Panc1 (cell line): ENCODE measurements around the gene TECPR2. TPM values are rescaled to one million over a fixed set of nuclear protein-coding genes. Genes with fewer than 3 reads are reported as not detected.

Source experiments
- ATAC-seq: fragments of 200-7000 bp; cut with Tn5 transposase; 2 replicates; pipeline ENCODE4 v1.9.1; 2020; ENCODE audit warnings: mild to moderate bottlenecking, moderate library complexity
- BruUV-seq: library from RNA; stranded (reverse); fragments of 400-500 nt; replicated peaks from 2 replicates; lab custom pipeline; 2021; lab: Mats Ljungman, UMichigan
- CTCF ChIA-PET: fragments of 300-600 bp; sonication (Branson Sonifier 250); formaldehyde crosslinking; loops from one replicate; lab custom pipeline; 2022; ENCODE audit warnings: antibody characterized with exemption; lab: Charles Lee
- POLR2A ChIA-PET: fragments of 300-600 bp; sonication (Branson Sonifier 250); formaldehyde crosslinking; loops from one replicate; lab custom pipeline; 2022; ENCODE audit warnings: antibody characterized with exemption; lab: Charles Lee
- DNase-seq: peaks from one replicate; pipeline ENCODE4 v3.0.0-alpha.2; 2010; ENCODE audit warnings: low read depth, low spot score
- H3K27ac ChIP-seq: 2 replicates; pipeline ENCODE4 v1.5.1; 2011; ENCODE audit warnings: mild to moderate bottlenecking, low read length, inconsistent platforms
- H3K27me3 ChIP-seq: fragments of 200-500 bp; sonication (Bioruptor generic); 2 replicates; pipeline ENCODE4 v1.6.0; 2014; ENCODE audit warnings: low read length, inconsistent platforms; ENCODE audit not compliant: control insufficient read depth, insufficient read depth
- H3K36me3 ChIP-seq: fragments of 200-500 bp; sonication (Bioruptor generic); 2 replicates; pipeline ENCODE4 v1.5.1; 2014; ENCODE audit warnings: inconsistent platforms, mild to moderate bottlenecking, low read length, moderate library complexity; ENCODE audit not compliant: control insufficient read depth, insufficient read depth
- H3K4me1 ChIP-seq: 2 replicates; pipeline ENCODE4 v1.5.1; 2011; ENCODE audit warnings: inconsistent platforms, mild to moderate bottlenecking, low read length, moderate library complexity; ENCODE audit not compliant: control insufficient read depth, insufficient read depth
- H3K4me3 ChIP-seq, 2 experiments: 2 replicates each; pipeline ENCODE4 v1.5.1; 2011 to 2012; ENCODE audit warnings: low read depth in 2 of 2, low read length in 2 of 2, mild to moderate bottlenecking in 2 of 2, inconsistent platforms in 1 of 2, moderate library complexity in 1 of 2
- H3K9me3 ChIP-seq: fragments of 200-500 bp; sonication (Bioruptor generic); 2 replicates; pipeline ENCODE4 v1.5.1; 2014; ENCODE audit warnings: low read depth, mild to moderate bottlenecking, inconsistent platforms, low read length, moderate library complexity; ENCODE audit not compliant: control insufficient read depth, insufficient read depth
- CTCF ChIP-seq: fragments of 450-650 bp; IDR thresholded peaks from 2 replicates; pipeline ENCODE4 v1.5.1; 2017; ENCODE audit warnings: mild to moderate bottlenecking
- POLR2AphosphoS5 ChIP-seq: IDR thresholded peaks from 2 replicates; pipeline ENCODE4 v1.6.1; 2012; ENCODE audit warnings: mild to moderate bottlenecking, low read depth, low read length, moderate library complexity
- REST ChIP-seq, 2 experiments: IDR thresholded peaks; 2 replicates each; pipeline ENCODE4 v1.6.1; 2011 to 2012; ENCODE audit warnings: low read depth in 2 of 2, control low read depth in 1 of 2, low read length in 1 of 2, mild to moderate bottlenecking in 1 of 2, moderate library complexity in 1 of 2; ENCODE audit not compliant: insufficient read depth in 1 of 2
- SIN3A ChIP-seq: IDR thresholded peaks from 2 replicates; pipeline ENCODE4 v1.6.1; 2012; ENCODE audit warnings: low read depth, mild to moderate bottlenecking, low read length, moderate library complexity, borderline replicate concordance; ENCODE audit not compliant: insufficient read depth
- TCF7L2 ChIP-seq: IDR thresholded peaks from 2 replicates; pipeline ENCODE4 v1.6.1; 2011; ENCODE audit warnings: mild to moderate bottlenecking, low read depth, low read length, inconsistent platforms
- in situ Hi-C: cut with HindIII; loops from 2 replicates; pipeline ENCODE4 v1.10.0; 2016; ENCODE audit warnings: low sequenced_read_pairs, low pct_unique_long_range_greater_than_20kb
- intact Hi-C: fragments of 100-400 bp; cut with micrococcal nuclease; formaldehyde crosslinking; loops from one replicate; pipeline ENCODE4 v1.10.0; 2022; ENCODE audit not compliant: unreplicated experiment
- total RNA-seq: library from RNA; stranded (reverse); gene quantifications from one replicate; pipeline ENCODE4 v1.2.1, GENCODE V29; 2021; ENCODE audit not compliant: unreplicated experiment

TECPR2 gene
- total RNA-seq, 1 experiment from 2014 or later, result 15.5 TPM

- Histone ChIP-seq H3K27ac (no peak overlapping the region), H3K27me3 (no peaks in the 10 kb centered on the region), H3K4me3 (no peak overlapping the region), H3K4me1 (peaks cover under 1% of the 10 kb centered on the region; the same call in 1 of the 2 replicates), H3K36me3 (no peaks in the 10 kb centered on the region), H3K9me3 (no peaks in the 10 kb centered on the region)
- intact Hi-C loops (no loop called here), in situ Hi-C loops (no loop called here)
- ATAC-seq (no peak), DNase-seq (no peak)
- POLR2A ChIA-PET, result no interaction called here
- BruUV-seq, result no TSS peak
- TF ChIP-seq CTCF (no peak), SIN3A (no peak), REST (IDR thresholded peaks at IDR 0.05; ENCODE audit: insufficient read depth in 1 of 2, low read depth in 2 of 2, low read length in 1 of 2) (no peak), TCF7L2 (no peak), POLR2AphosphoS5 (no peak)
- CTCF ChIA-PET, result no interaction called here
Measured at GRCh38 chr14:102530828-102531478, 168.2 kb downstream of the TECPR2 start.

- no peak overlapping the region for H3K27ac ChIP-seq
- intact Hi-C loops (no loop called here), in situ Hi-C loops (no loop called here)
- CTCF ChIA-PET, result interaction anchor here (0.5 kb wide), 1 partner anchor 162 kb away, joined by 3 read pairs; no protein-coding TSS in a partner anchor
- no TSS peak for BruUV-seq
- no peak overlapping the region for H3K4me3 ChIP-seq
- ATAC-seq (no peak), DNase-seq (no peak)
- no peaks in the 10 kb centered on the region for H3K27me3 ChIP-seq
- H3K9me3 ChIP-seq, result no peaks in the 10 kb centered on the region
- no peaks in the 10 kb centered on the region for H3K36me3 ChIP-seq
- POLR2A ChIA-PET, result no interaction called here
- H3K4me1 ChIP-seq, result no peaks in the 10 kb centered on the region; the same call in 1 of the 2 replicates
- TF ChIP-seq TCF7L2 (no peak), POLR2AphosphoS5 (no peak), CTCF (no peak), REST (IDR thresholded peaks at IDR 0.05; ENCODE audit: insufficient read depth in 1 of 2, low read depth in 2 of 2, low read length in 1 of 2) (no peak), SIN3A (no peak)
Measured at GRCh38 chr14:102532204-102532658, 169.5 kb downstream of the TECPR2 start.
